ENCODE measurements around the gene STXBP2.

The STXBP2 gene

DNA sequence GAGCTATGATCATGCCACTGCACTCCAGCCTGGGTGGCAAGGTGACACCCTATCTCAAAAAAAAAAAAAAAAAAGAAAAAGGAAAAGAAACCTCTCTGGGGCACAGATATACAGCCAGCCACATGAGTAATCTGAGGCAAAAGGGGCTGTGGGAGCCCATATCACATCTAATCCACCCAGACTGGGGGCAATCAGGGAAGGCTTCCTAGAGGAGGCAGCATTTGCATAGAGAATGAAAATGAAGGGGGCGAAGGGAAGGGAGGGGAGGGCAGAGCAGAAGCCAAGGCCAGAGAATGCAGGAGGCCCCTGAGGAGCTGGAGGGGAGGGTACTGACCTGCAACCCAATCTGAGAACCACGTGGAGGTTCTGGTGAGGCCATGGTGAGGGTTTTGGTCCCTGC lies 13.2 kb downstream of the STXBP2 start:
- no peak overlapping the region for H3K4me3 ChIP-seq (ENCODE audit: low read length in 2 of 2)
- H3K4me1 ChIP-seq (ENCODE audit: control insufficient read depth in 2 of 2, insufficient read depth in 2 of 2, low read length in 2 of 2) = peaks cover 0 to 6% of the 10 kb centered on the region in 2 donors
- H3K9ac ChIP-seq (ENCODE audit: low read depth in 1 of 2, low read length in 2 of 2) = no peak overlapping the region
- H3K36me3 ChIP-seq (ENCODE audit: control insufficient read depth in 2 of 2, insufficient read depth in 2 of 2, low read length in 2 of 2) = peaks cover 3 to 4% of the 10 kb centered on the region in 2 donors
- no peaks in the 10 kb centered on the region for H3K9me3 ChIP-seq (ENCODE audit: control insufficient read depth in 2 of 2, low read length in 2 of 2)
- H3K27me3 ChIP-seq (ENCODE audit: control insufficient read depth in 2 of 2, insufficient read depth in 2 of 2, low read length in 2 of 2) = no peaks in the 10 kb centered on the region
- no peak overlapping the region for H3K27ac ChIP-seq (ENCODE audit: low read depth in 2 of 2, low read length in 2 of 2)

DNA sequence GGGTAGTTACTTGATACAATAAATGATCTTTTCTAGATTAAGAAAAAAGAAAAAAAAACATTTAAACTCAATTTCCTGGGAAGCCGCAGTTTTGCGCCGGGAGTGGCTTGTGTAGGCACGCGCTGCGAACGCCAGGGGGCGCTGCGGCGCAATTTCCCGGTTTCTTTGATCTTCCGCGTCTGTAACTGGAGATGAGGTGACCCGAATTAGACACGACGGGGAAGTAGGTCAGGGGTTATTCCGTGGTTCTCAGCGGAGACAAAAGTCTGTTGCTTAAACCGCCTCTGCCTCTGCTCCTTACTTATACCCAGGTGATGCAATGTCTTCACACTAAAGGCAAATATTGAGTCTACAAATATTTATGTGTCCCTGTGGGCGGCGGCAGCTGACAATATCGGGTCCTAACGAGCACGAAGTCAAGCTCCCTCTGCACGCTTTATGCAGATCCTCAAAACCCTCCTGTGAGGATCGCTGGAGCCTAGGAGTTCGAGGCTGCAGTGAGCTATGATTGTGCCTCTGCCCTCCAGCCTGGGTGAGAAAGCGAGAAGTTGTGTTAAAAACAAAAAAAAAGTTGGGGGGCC lies 15.2 kb downstream of the STXBP2 start:
- H3K36me3 ChIP-seq (ENCODE audit: control insufficient read depth in 2 of 2, insufficient read depth in 2 of 2, low read length in 2 of 2) = no peaks in the 10 kb centered on the region
- peak overlapping the region; percentile 2 to 56 for H3K9ac ChIP-seq (ENCODE audit: low read depth in 1 of 2, low read length in 2 of 2)
- peaks cover 0 to 6% of the 10 kb centered on the region in 2 donors for H3K4me1 ChIP-seq (ENCODE audit: control insufficient read depth in 2 of 2, insufficient read depth in 2 of 2, low read length in 2 of 2)
- H3K4me3 ChIP-seq (ENCODE audit: low read length in 2 of 2) = peak overlapping the region in 1 of 2 donors; percentile 68
- no peaks in the 10 kb centered on the region for H3K9me3 ChIP-seq (ENCODE audit: control insufficient read depth in 2 of 2, low read length in 2 of 2)
- peak overlapping the region in 1 of 2 donors; percentile 48 for H3K27ac ChIP-seq (ENCODE audit: low read depth in 2 of 2, low read length in 2 of 2)
- H3K27me3 ChIP-seq (ENCODE audit: control insufficient read depth in 2 of 2, insufficient read depth in 2 of 2, low read length in 2 of 2) = no peaks in the 10 kb centered on the region

DNA sequence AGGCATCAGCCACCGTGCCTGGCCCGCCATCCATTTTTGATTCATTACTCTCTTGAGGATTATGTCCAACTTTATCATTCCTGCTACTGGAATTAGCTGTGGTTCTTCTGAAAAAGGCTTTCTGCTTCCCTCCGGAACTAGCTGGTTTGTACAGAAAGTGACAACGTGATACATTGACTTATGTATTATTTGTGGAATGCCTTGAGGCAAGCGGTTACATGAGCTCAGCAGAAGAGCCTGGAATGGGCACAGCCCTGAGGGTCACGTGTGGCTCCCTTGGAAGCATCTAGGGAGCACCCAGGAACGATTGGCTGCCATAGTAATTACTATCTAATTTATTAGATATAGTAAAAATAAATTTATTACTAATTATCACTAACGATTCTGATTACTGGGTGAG lies 17.5 kb downstream of the STXBP2 start:
- peaks cover 0 to 6% of the 10 kb centered on the region in 2 donors for H3K4me1 ChIP-seq (ENCODE audit: control insufficient read depth in 2 of 2, insufficient read depth in 2 of 2, low read length in 2 of 2)

DNA sequence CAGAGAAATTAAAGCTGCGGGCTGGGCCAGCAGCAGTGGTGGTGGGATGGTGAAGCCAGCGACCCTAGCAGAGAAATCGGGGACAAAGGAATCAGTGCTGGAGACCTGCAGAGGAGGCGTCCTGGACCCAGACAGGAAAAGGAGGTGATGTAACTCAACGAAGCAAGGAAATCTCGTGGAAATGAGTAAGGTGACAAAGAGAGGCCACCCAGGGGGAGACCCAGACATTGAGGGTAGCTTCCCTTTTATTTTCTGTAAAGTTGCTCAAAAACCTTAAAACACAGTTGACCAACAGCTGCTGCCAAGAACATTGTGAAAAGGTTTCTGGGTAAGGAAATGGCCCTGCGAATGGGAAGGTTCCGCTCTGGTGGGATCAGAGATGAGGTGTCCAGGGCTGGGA lies 18.7 kb downstream of the STXBP2 start:
- Histone ChIP-seq H3K4me3 (ENCODE audit: low read length in 2 of 2) (no peak overlapping the region), H3K9me3 (ENCODE audit: control insufficient read depth in 2 of 2, low read length in 2 of 2) (no peaks in the 10 kb centered on the region), H3K4me1 (ENCODE audit: control insufficient read depth in 2 of 2, insufficient read depth in 2 of 2, low read length in 2 of 2) (peaks cover 0 to 6% of the 10 kb centered on the region in 2 donors), H3K36me3 (ENCODE audit: control insufficient read depth in 2 of 2, insufficient read depth in 2 of 2, low read length in 2 of 2) (no peaks in the 10 kb centered on the region), H3K27me3 (ENCODE audit: control insufficient read depth in 2 of 2, insufficient read depth in 2 of 2, low read length in 2 of 2) (no peaks in the 10 kb centered on the region), H3K27ac (ENCODE audit: low read depth in 2 of 2, low read length in 2 of 2) (no peak overlapping the region), H3K9ac (ENCODE audit: low read depth in 1 of 2, low read length in 2 of 2) (no peak overlapping the region)

More for the DNA sequence above, 17.5 kb downstream of the STXBP2 start:
- Histone ChIP-seq H3K36me3 (ENCODE audit: control insufficient read depth in 2 of 2, insufficient read depth in 2 of 2, low read length in 2 of 2) (no peaks in the 10 kb centered on the region), H3K4me3 (ENCODE audit: low read length in 2 of 2) (no peak overlapping the region), H3K27ac (ENCODE audit: low read depth in 2 of 2, low read length in 2 of 2) (no peak overlapping the region), H3K27me3 (ENCODE audit: control insufficient read depth in 2 of 2, insufficient read depth in 2 of 2, low read length in 2 of 2) (no peaks in the 10 kb centered on the region), H3K9me3 (ENCODE audit: control insufficient read depth in 2 of 2, low read length in 2 of 2) (no peaks in the 10 kb centered on the region), H3K9ac (ENCODE audit: low read depth in 1 of 2, low read length in 2 of 2) (no peak overlapping the region)

DNA sequence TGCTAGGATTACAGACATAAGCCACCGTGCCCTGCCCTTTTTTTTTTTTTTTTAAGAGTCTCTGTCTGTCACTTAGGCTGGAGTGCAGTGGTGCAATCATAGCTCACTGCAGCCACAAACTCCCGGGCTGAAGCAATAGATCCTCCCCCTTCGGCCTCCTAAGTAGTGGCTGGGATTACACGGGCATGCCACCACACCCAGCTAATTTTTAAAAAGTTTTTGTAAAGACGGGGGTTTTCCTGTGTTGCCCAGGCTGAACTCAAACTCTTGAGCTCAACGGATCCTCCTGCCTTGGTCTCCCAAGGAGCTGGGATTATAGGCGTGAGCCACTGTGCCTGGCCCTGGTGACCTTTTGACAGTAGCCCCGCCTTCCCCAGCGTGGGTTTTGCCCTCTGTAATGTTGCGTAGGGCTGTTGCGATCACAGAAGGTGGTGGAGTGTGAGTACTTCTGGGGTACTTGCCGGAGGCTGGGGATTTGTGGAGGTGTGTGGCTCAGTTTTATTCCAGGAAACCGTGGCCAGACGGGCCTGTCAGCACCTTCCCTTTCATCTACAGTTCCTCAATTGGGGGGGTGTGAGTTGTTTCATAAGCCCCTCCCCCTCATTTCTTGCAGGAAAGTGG lies 20.3 kb downstream of the STXBP2 start:
- H3K4me3 ChIP-seq (ENCODE audit: low read length in 2 of 2) = no peak overlapping the region
- peaks cover 0 to 3% of the 10 kb centered on the region in 2 donors for H3K4me1 ChIP-seq (ENCODE audit: control insufficient read depth in 2 of 2, insufficient read depth in 2 of 2, low read length in 2 of 2)
- H3K27ac ChIP-seq (ENCODE audit: low read depth in 2 of 2, low read length in 2 of 2) = no peak overlapping the region
- no peaks in the 10 kb centered on the region for H3K36me3 ChIP-seq (ENCODE audit: control insufficient read depth in 2 of 2, insufficient read depth in 2 of 2, low read length in 2 of 2)
- H3K9me3 ChIP-seq (ENCODE audit: control insufficient read depth in 2 of 2, low read length in 2 of 2) = no peaks in the 10 kb centered on the region
- no peaks in the 10 kb centered on the region for H3K27me3 ChIP-seq (ENCODE audit: control insufficient read depth in 2 of 2, insufficient read depth in 2 of 2, low read length in 2 of 2)
- H3K9ac ChIP-seq (ENCODE audit: low read depth in 1 of 2, low read length in 2 of 2) = no peak overlapping the region

DNA sequence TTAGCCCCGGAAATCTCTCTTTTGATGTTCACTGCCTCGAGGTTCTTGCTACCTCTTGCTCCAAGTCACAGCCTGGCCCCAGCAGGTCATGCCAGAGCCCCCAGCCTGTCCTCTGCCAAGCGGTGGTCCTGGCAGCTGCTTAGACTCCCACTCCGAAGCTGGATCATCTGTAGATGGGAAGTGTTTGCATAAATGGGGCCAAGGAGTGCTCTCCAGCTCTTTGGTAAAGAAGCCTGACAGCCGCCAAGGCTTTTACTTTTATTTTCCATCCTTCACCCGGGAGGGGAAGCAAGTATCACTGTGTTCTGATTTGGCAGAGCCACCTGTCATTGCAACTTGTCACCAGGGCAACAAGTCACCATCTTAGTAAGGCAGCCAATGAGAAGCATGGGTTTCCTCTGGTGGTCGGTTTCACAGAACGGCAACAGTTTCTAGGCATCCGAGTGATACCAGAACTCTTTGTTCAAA lies 21.3 kb downstream of the STXBP2 start:
- no peak overlapping the region for H3K4me3 ChIP-seq (ENCODE audit: low read length in 2 of 2)
- no peak overlapping the region for H3K27ac ChIP-seq (ENCODE audit: low read depth in 2 of 2, low read length in 2 of 2)
- H3K9ac ChIP-seq (ENCODE audit: low read depth in 1 of 2, low read length in 2 of 2) = no peak overlapping the region
- H3K27me3 ChIP-seq (ENCODE audit: control insufficient read depth in 2 of 2, insufficient read depth in 2 of 2, low read length in 2 of 2) = no peaks in the 10 kb centered on the region
- no peaks in the 10 kb centered on the region for H3K4me1 ChIP-seq (ENCODE audit: control insufficient read depth in 2 of 2, insufficient read depth in 2 of 2, low read length in 2 of 2)
- no peaks in the 10 kb centered on the region for H3K36me3 ChIP-seq (ENCODE audit: control insufficient read depth in 2 of 2, insufficient read depth in 2 of 2, low read length in 2 of 2)
- H3K9me3 ChIP-seq (ENCODE audit: control insufficient read depth in 2 of 2, low read length in 2 of 2) = no peaks in the 10 kb centered on the region

DNA sequence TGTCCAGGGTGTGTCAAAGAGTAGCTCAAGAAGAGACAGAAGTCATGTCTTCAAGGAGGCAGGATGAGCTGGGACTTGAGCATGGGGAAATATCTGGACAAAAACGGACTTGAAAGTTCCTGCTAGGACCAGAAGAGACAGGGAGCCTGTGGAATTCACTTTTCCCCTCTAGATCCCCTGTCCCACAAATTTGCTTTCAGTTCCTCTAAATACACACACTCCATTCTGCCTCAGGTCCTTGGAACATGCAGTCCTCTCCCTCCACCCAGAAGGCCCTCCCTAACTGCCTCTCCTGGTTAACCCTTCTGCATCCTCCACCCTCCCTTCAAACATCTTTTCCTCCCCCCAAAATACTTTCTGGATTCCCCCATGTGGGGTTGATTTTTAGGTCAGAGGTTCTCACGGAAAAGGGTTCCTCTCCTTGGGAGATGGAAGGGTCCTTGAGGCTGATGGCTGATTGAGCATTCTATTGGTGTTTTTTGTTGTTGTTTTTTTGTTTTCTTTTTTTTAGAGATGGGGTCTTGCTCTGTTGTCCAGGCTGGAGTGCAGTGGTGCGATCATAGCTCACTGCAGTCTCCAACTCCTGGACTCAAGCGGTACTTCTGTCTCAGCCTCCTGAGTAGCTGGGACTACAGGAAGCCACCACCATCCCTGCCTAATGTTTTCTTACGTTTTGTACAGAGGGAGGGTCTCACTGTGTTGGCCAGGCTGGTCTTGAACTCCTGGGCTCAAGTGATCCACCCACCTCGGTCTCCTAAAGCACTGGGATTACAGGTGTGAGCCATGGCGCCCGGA lies 25.0 kb downstream of the STXBP2 start:
- no peaks in the 10 kb centered on the region for H3K4me1 ChIP-seq (ENCODE audit: control insufficient read depth in 2 of 2, insufficient read depth in 2 of 2, low read length in 2 of 2)
- H3K9ac ChIP-seq (ENCODE audit: low read depth in 1 of 2, low read length in 2 of 2) = no peak overlapping the region
- no peak overlapping the region for H3K27ac ChIP-seq (ENCODE audit: low read depth in 2 of 2, low read length in 2 of 2)
- no peak overlapping the region for H3K4me3 ChIP-seq (ENCODE audit: low read length in 2 of 2)
- no peaks in the 10 kb centered on the region for H3K9me3 ChIP-seq (ENCODE audit: control insufficient read depth in 2 of 2, low read length in 2 of 2)
- H3K27me3 ChIP-seq (ENCODE audit: control insufficient read depth in 2 of 2, insufficient read depth in 2 of 2, low read length in 2 of 2) = no peaks in the 10 kb centered on the region
- no peaks in the 10 kb centered on the region for H3K36me3 ChIP-seq (ENCODE audit: control insufficient read depth in 2 of 2, insufficient read depth in 2 of 2, low read length in 2 of 2)

DNA sequence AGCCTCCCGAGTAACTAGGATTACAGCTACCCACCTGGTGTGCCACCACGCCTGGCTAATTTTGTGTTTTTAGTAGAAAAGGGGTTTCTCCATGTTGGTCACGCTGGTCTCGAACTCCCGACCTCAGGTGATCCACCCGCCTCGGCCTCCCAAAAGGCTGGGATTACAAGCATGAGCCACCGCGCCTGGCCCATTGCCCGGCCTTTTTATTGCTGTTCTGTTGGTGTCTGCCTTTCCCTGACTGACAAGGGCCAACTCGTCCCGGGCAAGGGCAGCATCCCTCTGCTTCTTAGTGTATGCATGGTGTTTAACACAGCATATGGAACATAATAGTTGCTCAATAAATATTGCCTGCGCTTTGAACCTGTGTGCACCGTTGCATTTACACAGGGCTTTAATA lies 25.7 kb downstream of the STXBP2 start:
- H3K27me3 ChIP-seq (ENCODE audit: control insufficient read depth in 2 of 2, insufficient read depth in 2 of 2, low read length in 2 of 2) = no peaks in the 10 kb centered on the region
- no peaks in the 10 kb centered on the region for H3K36me3 ChIP-seq (ENCODE audit: control insufficient read depth in 2 of 2, insufficient read depth in 2 of 2, low read length in 2 of 2)
- no peak overlapping the region for H3K4me3 ChIP-seq (ENCODE audit: low read length in 2 of 2)
- H3K9me3 ChIP-seq (ENCODE audit: control insufficient read depth in 2 of 2, low read length in 2 of 2) = no peaks in the 10 kb centered on the region
- no peak overlapping the region for H3K27ac ChIP-seq (ENCODE audit: low read depth in 2 of 2, low read length in 2 of 2)
- no peaks in the 10 kb centered on the region for H3K4me1 ChIP-seq (ENCODE audit: control insufficient read depth in 2 of 2, insufficient read depth in 2 of 2, low read length in 2 of 2)
- H3K9ac ChIP-seq (ENCODE audit: low read depth in 1 of 2, low read length in 2 of 2) = no peak overlapping the region

DNA sequence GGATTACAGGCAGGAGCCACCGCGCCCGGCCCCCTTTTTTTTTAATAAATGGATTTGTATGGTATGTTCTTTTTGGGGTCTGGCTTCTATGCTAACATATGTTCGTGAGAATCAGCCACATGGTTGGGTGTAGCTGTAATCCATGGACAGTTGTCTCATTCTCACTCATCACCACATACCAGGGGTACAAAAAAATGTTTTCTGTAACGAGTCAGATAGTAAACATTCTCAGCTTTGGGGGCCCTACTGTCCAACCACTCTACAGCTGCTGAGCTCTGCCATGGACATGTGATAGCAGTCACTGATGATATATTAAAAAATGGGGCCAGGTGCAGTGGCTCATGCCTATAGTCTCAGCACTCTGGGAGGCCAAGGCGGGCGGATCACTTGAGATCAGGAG lies 26.8 kb downstream of the STXBP2 start:
- Histone ChIP-seq H3K36me3 (ENCODE audit: control insufficient read depth in 2 of 2, insufficient read depth in 2 of 2, low read length in 2 of 2) (no peaks in the 10 kb centered on the region), H3K9ac (ENCODE audit: low read depth in 1 of 2, low read length in 2 of 2) (no peak overlapping the region), H3K9me3 (ENCODE audit: control insufficient read depth in 2 of 2, low read length in 2 of 2) (no peaks in the 10 kb centered on the region), H3K4me1 (ENCODE audit: control insufficient read depth in 2 of 2, insufficient read depth in 2 of 2, low read length in 2 of 2) (no peaks in the 10 kb centered on the region), H3K27me3 (ENCODE audit: control insufficient read depth in 2 of 2, insufficient read depth in 2 of 2, low read length in 2 of 2) (peaks cover 0 to 3% of the 10 kb centered on the region in 2 donors), H3K27ac (ENCODE audit: low read depth in 2 of 2, low read length in 2 of 2) (no peak overlapping the region), H3K4me3 (ENCODE audit: low read length in 2 of 2) (no peak overlapping the region)

DNA sequence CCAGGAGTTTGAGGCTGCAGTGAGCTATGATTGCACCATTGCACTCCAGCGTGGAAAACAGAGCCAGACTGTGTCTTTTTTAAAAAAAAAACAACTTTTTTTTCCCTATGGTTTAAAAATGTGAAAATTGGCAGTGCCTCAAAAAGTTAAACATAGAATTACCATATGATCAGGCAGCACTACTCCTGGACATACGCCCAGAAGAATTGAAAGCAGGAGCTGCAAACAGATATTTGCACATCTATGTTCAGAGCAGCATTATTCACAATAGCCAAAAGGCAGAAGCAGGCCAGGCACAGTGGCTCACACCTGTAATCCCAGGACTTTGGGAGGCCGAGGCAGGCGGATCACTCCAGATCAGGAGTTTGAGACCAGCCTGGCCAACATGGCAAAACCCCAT lies 28.2 kb downstream of the STXBP2 start:
- no peaks in the 10 kb centered on the region for H3K9me3 ChIP-seq (ENCODE audit: control insufficient read depth in 2 of 2, low read length in 2 of 2)
- no peaks in the 10 kb centered on the region for H3K4me1 ChIP-seq (ENCODE audit: control insufficient read depth in 2 of 2, insufficient read depth in 2 of 2, low read length in 2 of 2)
- H3K9ac ChIP-seq (ENCODE audit: low read depth in 1 of 2, low read length in 2 of 2) = no peak overlapping the region
- H3K4me3 ChIP-seq (ENCODE audit: low read length in 2 of 2) = no peak overlapping the region
- peaks cover 7 to 8% of the 10 kb centered on the region in 2 donors for H3K27me3 ChIP-seq (ENCODE audit: control insufficient read depth in 2 of 2, insufficient read depth in 2 of 2, low read length in 2 of 2)
- H3K27ac ChIP-seq (ENCODE audit: low read depth in 2 of 2, low read length in 2 of 2) = no peak overlapping the region
- no peaks in the 10 kb centered on the region for H3K36me3 ChIP-seq (ENCODE audit: control insufficient read depth in 2 of 2, insufficient read depth in 2 of 2, low read length in 2 of 2)
